Fibroblast of villous mesenchyme (primary cell): Measurements from ENCODE around the gene ZNF296. TPM values are rescaled to one million over a fixed set of nuclear protein-coding genes. Genes with fewer than 3 reads are reported as not detected.

ENCODE experiments used
- DNase-seq: peaks from one replicate; pipeline ENCODE4 v3.0.0-alpha.2; 2010; ENCODE audit warnings: low read depth
- H3K4me3 ChIP-seq: 2 replicates; pipeline ENCODE4 v1.5.1; 2011; ENCODE audit warnings: low read depth, mild to moderate bottlenecking, low read length
- total RNA-seq: library from RNA; depleted of rRNA; stranded (reverse); fragments of >200 nt; gene quantifications from 2 replicates; pipeline ENCODE4 v1.2.3, GENCODE V29; 2012
- TF ChIP-seq, protein P1 (sequence below): IDR thresholded peaks from 2 replicates; pipeline ENCODE4 v1.5.1; 2012; ENCODE audit warnings: low read depth, mild to moderate bottlenecking, low read length; ENCODE audit not compliant: insufficient read depth

Gene ZNF296
- total RNA-seq, 1 donor, result under 0.01 TPM

DNA sequence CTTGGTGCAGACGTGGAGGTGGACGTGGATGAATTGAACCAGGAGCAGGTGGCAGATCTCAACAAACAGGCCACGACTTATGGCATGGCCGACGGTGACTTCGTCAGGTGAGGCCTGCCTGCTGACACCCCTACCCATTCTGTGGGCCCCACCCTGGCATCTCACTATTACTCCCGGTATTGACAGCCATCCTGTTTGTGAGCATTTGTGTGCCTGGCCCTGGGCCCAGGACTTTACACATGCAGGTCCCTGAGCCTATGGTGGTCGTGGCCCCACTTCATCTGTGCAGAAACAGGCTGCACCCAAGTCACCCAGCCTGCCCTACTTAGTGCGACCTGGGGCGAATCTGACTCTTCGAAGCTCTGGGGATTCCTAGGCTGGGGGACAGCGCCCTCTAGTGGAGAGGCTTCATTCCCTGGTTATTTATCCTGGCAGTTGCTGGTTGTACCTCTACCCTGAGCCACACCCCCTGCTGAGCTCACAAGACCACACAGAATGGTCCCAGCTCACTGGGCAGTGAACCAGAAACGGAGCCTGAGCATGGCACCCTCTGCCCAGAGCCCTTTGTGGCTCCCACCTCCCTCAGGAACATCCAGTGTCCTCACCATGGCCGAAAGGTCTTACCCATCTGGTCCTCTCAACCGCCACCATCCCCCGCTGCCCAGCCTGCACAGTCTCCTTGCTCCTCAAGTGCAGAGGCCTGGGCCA is 16.9 kb downstream of the ZNF296 start:
- DNase-seq, result peak; percentile 79
- TF ChIP-seq, protein P1, sequence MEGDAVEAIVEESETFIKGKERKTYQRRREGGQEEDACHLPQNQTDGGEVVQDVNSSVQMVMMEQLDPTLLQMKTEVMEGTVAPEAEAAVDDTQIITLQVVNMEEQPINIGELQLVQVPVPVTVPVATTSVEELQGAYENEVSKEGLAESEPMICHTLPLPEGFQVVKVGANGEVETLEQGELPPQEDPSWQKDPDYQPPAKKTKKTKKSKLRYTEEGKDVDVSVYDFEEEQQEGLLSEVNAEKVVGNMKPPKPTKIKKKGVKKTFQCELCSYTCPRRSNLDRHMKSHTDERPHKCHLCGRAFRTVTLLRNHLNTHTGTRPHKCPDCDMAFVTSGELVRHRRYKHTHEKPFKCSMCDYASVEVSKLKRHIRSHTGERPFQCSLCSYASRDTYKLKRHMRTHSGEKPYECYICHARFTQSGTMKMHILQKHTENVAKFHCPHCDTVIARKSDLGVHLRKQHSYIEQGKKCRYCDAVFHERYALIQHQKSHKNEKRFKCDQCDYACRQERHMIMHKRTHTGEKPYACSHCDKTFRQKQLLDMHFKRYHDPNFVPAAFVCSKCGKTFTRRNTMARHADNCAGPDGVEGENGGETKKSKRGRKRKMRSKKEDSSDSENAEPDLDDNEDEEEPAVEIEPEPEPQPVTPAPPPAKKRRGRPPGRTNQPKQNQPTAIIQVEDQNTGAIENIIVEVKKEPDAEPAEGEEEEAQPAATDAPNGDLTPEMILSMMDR, result peak; percentile 91
- no peak overlapping the region for H3K4me3 ChIP-seq

DNA sequence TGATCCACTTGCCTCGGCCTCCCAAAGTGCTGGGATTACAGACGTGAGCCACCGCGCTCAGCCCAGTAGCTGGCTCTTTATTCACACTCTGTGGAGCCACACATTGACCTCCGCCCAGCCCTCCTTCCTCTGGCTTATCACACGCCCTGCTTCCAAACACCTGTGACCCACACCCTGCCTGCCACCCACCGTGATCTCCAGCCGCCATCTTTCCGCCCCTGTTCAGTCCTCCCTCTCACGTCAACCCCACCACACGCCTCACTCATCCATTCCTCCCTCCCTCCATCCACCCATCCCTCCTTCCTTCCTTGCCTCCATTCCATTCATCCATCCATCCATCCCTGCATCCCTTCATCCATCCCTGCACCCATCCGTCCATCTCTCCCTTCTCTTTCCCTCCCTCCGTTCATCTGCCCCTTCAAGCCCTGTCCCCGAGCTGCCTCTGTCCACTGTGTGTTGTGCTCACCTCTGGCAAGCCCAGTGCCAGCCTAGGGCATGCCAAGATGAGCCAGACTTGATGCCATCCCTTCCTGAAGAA is 17.6 kb downstream of the ZNF296 start:
- DNase-seq, result no peak
- TF ChIP-seq, protein P1, result no peak
- H3K4me3 ChIP-seq, result no peak overlapping the region

DNA sequence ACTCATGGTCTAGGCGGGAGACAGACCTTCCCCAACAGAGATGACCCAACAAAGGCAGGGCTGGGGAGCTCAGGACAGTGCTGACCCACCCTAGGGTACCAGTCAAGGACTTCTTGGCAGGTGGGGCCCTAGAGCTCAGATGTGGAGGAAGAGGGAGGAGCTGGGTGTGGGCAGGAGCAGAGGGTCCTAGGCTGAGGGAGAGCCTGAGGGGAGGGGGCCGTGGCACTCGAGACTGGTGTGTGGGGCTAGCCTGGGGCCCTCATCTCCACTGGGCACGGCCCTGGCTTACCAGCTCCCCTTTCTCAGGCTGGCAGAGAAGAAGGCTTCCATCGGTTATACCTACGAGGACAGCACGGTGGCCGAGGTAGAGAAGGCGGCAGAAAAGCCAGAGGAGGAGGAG is 18.8 kb downstream of the ZNF296 start:
- no peak for DNase-seq
- no peak overlapping the region for H3K4me3 ChIP-seq
- TF ChIP-seq, protein P1, result no peak

DNA sequence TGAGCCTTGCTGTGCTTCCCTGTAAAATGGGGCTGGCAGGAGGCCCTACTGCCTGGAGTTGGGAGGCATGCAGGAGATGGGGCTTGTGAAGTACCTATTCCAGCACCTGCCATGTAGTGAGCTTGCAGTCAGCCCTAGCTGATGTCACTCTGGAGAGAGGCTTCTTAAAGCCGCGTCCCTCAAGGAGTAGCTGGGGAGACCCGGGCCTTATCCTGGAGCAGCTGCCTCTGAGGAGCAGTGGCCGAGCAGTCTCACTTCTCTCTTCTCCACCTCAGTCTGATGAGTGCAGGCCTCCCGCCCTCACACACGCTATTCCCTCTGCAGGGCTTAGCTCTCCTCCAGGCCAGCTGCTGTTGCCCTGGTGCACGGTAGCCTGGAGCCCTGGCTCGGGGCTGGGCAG is 19.4 kb downstream of the ZNF296 start:
- TF ChIP-seq, protein P1, result no peak
- H3K4me3 ChIP-seq, result no peak overlapping the region
- DNase-seq, result no peak

DNA sequence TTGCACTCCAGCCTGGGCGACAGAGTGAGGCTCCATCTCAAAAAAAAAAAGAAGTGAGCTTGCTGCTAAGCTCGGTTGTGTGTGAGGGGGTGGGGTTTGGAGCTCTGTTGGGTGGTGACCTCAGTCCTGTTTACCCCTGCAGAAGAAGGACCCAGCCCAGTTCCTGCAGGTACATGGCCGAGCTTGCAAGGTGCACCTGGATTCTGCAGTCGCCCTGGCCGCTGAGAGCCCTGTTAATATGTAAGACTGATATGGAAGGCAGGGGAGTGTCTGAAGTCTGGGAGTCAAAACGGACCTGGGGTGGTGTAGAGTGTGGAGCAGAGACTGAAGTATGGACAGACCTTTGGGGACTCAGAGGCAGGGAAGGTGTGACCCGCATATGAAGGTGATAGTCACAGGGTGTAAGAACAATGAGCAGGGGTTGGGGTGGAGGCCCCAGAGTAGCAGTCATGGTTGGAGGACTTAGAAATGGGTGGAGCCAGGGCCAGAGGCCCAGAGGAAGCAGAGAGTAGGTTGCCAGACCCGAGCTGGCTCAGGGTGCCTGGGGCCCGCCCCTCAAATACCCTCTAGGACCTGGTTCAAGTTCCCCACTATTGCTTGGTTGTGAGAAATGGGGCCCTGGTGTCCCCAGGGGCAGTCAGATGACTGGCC is 24.2 kb downstream of the ZNF296 start:
- H3K4me3 ChIP-seq, result no peak overlapping the region
- TF ChIP-seq, protein P1, result no peak
- DNase-seq, result no peak

DNA sequence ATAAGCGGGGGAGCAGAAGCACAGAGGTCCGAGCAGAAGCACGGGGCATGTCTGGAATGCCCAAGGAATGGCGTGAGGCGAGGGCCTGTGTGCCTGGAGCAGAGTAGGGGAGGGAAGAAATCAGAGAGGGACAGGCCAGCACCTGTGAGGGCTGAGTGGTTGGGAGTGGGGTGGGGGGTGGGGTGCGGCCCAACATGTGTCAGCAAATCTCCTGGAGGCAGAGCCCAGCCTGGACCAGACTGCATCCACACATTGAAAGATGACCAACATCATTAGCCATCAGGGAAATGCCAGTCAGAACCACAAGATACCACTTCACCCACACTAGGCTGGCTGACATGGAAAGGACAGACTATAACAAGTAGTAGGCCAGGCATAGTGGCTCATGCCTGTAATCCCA is 26.2 kb downstream of the ZNF296 start:
- TF ChIP-seq, protein P1, result no peak
- H3K4me3 ChIP-seq, result no peak overlapping the region
- DNase-seq, result no peak
